DMS79 (cell line): ENCODE data around the gene CAMTA1.

ENCODE experiments used
- DNase-seq: peaks from one replicate; lab custom pipeline; 2025; lab: John Stamatoyannopoulos, UW

The CAMTA1 gene

DNA sequence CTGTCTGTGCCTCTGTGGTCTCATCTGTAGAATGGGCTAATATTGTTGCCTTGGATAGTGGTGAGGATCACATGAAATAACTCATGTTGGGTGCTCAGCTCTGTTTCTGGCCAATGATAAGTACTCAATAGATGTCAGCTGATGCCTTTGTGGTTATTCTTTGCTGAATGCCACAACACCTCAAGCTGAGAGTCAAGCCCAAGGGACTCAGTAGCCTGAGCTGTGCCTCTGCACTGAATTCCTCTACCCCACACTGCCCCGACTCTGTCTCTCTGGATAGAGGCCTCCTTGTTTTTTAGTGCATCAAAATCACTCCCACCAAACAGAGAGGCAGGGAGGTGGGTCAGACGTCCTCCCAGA, 789.8 kb downstream of the CAMTA1 start:
- no peak for DNase-seq

DNA sequence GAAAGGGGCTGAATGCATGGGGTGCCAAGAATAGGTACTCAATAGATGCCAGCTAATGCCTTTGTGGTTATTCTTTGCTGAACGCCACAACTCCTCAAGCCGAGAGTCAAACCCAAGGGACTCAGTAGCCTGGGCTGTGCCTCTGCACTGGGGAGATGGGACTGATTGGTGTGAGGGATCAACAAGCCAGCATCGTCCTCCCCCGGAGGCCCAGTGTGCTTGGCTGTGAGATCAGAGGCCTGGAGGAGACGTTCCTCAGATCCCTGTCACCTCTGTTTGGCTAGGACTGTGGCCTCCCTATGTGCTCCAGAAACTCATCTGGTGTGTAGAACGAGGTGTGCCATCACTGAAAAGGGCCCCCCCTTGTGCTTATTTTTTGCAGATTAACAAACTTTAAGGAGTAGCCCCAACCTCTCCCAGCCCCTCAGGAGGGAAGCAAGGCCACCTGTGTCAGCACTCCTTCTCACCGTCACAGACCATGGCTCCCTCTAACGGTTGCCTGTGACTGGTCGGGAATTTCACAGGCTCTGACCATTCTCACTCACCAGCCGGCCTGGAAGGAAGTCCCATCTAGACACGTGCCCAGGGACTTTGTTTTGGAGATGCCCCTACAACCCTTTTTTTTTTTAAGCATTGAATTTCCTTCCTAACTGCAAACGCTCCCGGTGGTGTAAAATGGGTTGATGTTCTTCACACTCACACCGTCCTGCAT, 791.8 kb downstream of the CAMTA1 start:
- DNase-seq, result no peak

DNA sequence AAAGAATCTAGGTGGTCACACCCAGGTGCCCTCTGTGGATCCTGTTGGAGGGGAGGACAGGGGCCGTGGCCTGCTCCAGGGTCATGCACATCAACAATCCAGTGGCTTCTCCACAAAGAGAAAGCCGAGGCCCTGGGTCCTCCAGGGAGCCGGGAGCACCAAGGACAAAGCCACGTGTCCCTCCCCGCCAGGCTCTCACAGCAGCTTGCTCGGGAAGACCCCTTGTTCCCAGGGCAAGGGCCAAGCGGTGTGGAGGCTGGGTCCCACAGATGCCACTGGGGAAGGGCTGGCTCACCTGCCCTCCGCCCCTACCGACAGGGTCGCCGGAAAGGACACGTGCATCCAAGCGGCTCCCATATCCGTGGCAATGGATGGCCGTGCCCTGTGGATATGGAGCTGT, 793.0 kb downstream of the CAMTA1 start:
- no peak for DNase-seq

DNA sequence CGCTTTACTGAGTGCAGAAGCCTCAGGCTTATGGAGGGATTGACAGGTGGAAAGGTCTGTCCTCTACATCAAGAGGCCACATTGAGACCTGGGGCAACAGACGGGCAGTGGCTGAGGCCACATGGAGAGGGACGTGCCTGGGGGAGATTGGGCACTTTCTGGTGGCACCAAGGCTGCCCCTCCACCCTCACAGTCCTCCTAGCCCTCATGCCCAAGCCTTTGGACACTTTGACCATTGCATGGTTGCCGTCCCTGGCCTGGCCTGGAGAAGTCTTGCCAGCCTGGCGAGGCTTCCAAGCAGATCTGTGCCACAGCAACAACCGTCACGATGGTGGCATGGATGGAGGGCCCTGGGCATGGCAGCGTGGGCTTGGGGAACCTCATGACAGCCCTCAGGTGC, 793.8 kb downstream of the CAMTA1 start:
- DNase-seq, result no peak

DNA sequence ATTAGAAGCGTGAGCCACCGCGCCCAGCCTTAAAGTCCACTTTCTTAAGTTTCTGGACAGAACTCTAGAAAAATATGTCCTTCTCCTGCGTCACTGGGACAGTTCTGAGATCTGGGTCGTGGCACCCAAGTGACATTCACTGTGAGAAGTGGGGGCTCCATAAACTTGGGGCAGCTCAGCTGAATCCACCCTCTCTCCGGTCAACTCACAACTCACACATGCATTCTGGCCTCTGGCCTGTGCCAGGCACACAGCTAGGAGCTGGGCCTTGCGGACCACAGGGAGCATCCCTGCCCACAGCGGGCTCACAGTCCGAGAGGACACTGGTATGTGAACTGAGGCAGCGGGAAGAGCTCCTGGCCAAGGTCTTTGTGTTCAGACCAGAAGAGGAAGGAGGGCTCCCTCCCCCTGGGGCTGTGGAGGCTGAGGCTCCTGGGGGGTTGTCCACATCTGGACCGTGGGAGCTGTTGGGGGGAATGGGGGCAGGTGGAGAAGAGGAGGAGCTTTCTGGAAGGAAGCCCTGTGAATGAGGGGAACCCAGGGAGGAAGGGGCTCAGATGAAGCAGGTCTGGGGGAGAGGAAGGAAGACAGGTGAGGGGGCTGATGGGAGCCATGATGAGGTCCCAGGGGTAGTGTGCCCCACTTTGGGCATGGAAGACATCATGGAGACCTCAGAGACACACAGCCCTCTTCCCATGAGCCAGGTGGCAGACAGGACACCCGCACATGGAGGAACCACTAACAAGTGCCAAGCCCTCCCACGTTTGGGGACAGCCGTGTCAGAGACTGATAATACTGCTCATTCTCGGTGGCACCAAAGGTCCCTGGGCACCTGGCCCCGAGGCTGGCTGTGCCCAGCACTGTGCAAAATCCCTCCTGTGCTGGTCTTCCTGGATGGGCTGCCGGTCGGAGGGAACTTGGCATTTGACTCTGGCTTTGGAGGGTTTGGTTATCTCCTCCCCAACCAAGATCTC, 794.9 kb downstream of the CAMTA1 start:
- DNase-seq, result no peak

DNA sequence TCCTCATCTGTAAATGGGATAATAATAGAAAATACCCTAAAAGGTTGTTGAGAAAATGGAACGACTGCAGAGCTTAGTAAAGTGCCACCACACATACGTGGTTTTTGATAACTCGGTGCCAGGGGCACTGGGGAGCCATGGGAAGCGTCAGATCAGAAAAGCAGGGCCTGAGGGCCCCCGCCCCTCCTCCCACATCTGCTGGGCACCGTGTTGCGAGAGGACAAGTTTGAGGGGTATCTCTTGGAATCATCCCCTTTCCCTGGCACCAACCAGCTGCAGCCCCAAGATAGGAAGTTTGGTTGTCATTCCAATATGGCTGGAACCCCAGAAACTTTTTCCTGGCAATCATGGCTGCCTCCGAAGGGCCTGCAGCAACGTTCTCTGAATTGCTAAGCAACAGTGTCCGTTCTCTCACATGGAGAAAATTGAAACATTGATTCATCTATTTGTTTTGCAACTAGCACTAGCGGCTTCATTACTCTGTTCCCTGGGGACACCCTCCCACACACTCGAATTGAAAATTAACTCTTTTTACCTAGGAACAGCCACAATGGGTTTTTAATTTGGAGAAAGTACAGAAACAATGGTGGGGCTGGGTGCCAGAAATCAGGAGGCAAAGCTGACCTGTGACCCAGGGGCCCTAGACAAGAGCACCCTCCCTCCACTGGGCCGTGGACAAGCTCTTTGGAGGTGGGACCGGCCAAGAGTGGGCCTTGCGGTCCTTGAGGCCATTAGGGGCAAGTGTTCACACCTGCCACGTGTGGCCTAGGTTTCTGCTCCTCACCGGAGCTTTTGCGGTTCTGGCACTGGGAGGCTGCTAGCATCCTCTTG, 795.9 kb downstream of the CAMTA1 start:
- DNase-seq, result peak; percentile 29

DNA sequence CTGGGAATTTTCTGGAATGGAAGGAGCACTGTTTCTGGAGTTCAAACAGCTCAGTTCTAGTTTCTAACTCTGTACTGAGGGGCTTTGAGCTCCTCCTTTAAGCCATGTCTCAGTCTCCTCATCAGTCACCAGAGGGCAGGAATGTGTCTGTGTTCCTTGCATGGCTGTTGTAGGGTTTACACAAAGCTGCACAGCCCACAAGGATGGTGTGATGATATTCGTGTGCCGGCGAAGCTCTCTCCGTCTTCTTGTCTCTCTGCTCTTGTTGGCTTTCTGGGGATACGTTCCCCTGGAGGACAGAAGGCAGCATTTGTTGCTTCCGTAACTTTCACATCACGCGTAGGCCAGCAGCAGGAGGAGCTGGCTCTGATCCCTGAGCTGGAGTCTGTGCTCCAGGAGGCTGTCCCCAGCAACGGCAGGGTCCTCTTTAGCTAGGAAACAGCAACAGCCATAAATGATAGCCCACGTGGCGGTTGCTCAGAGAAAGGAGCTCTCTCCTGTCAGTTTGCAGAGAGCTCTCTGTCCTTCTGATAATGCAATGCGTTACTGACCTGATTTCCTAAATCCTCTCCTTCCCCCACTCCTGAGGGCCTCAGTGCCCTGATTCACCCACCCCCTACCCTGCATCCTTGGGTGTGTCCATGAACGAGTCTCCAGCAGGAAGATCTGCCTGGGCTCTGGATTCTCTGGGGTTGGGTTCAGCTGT, 796.7 kb downstream of the CAMTA1 start:
- no peak for DNase-seq

DNA sequence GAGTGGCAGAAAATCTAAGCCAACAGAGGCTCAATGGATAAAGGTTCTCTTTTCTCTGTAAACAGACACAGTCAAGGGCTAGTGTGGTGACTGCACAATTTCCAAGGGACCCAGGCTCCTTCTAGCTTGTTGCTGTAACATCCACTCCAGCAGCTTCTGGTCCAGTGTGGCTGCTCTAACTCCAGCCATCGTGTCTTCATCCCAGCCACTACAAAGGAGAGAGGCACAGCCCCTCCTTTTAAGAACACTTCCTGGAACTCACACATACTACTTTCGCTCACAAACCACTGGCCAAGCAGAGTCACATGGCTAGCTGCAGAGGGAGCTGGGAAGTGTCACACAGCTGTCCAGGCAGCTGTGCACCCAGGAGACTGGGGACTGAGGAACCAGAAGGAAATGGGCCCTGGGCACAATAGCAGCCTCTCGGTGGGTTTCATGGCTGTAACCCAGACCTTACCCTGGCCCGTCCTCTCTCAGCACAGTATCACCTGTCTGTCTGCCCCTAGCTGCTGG, 797.3 kb downstream of the CAMTA1 start:
- DNase-seq, result no peak

DNA sequence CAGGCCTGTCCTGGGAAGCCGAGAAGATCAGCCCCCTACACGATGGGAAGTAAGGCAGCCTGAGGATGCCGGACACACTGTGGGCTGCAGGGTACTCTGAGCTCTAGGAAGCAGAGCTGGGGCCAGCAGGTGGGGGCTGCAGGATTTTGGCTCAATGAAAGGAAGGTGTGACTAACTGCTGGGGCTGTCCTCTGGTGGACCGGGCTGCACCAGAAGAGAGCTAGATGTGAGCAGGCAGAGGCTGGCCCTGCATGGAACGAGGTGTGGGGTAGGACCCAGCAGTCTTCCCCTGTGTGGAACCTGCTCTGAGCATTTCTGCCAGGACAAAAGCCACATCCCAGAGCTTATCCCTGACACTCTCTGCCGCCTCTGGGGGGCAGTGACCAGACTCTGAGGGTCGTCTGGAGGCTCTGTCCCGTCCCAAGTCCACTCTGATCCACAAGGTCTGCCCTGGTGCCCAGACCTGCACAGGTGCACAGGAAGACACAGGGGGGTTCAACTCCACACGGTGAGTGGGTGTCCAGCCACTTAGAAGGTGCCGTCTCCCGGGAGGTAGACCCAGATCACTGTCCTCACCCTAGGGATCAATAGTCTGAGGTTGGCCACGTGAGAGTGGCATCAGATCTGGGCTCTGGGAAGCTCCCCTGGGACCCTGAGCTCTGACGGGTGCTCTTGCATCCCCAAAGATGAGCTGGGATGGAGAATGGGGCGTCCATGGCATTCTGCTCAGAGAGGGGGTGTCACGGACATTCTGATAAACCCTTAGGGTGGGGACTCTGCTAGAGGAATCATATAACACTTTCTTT, 798.2 kb downstream of the CAMTA1 start:
- DNase-seq, result no peak

DNA sequence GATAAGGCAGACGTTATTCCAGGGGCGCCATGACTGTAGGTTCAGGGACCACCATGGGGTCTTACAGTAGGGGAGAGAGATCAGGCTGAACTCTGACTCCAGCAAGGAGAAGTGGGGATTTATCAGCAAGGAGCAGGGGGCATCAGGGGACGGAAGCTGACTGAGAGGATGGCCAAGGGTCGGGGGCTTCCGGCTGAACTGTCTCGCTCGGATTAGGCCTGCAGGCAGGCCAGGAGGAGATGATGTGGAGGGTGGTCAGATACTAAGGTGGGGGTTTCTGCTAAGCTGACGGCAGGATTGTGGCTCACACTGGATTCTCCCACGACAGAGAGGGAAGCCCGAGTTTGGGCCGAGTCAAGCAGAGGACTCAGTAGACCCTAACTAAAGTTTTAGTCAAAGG, 798.9 kb downstream of the CAMTA1 start:
- no peak for DNase-seq

DNA sequence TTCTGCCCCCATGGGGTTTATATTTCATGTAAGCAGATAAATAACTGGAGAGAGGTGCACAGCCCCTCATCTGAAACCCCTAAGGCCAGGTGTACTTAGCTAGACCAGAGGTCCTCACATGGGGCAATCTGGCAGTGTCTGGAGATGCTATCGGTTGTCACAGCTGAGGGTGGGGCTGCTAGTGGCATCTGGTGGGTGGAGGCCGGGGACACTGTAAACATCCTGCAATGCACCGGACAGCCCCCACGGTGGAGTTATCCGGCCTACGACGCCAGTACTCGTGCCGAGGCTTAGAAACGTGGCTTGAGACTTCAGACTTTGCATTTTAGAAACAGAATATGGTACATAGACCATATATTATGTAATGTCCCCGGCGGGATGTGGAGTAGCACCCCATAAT, 799.4 kb downstream of the CAMTA1 start:
- no peak for DNase-seq

DNA sequence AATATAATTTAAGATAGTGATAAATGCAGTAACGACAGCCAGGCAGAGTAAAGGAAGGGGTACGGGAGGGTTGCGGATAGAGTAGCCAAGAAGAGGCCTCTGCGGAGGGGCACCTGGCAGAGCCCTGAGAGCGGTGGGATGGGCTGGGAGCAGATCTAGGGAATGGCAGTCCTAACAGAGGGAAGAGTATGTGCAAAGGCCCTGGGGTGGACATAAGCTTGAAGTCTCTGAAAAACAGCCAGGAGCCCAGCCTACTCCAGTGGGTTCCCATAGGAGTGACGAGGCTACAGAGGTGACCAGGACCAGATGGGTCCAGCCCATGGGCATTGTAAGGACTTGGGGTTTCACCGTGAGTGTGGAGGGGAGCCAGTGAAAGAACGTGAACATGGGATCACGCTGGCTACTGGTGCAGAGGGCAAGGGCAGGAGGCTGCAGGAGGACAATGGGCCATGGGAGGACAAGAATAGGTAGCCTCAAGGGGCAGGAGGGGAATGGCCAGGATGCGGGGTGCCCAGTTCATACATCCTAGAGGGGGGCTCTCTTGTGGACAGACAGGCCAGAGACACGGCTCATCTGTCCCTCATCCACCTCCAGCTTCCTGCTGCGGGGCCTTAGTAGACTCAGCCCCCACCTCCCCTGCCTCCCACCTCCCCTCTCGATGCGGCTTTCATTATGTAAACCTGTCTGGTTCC, 800.1 kb downstream of the CAMTA1 start:
- no peak for DNase-seq

DNA sequence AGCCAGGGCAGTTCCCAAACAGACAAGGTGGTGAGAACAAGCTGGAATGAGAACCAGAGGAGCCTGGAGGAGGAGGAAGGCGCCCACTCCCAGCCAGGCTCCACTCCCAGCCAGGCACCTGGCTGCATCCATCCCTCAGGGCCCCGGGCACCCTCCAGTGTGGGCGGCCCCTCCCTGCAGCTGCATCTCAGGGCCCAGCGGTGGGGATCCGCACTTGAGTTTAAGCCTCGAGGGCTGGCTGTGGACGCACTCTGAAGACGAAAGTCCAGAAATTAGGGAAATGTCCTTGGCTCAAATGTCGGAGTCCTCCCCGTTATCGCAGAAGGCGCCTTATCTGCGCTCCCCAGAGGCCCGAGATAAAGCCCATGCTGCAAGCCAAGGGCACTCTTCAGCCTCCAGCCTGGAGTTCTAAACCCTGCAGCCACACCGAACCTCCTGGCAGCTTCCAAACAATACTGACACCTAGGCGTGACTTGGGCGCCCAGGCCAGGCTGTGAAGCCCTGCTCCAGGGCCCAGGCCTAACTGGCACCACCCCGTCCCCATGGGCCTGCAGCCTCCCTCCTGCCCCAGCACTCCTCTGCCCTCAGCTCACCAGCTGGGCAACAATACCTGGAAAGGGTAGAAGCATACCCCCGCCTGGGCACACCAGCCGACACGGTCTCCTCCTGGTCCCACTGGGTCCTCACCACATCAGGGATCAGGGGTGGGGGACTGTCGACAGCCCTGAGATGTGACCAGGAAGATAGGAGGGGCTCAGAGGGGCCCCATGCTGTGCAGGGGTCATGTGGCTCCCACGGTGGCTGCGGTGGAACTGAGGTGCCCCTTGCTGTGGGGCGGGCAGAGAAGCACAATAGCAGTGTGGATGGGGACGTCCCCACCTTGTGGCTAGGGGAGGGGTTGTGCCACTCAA, 801.0 kb downstream of the CAMTA1 start:
- DNase-seq, result no peak

DNA sequence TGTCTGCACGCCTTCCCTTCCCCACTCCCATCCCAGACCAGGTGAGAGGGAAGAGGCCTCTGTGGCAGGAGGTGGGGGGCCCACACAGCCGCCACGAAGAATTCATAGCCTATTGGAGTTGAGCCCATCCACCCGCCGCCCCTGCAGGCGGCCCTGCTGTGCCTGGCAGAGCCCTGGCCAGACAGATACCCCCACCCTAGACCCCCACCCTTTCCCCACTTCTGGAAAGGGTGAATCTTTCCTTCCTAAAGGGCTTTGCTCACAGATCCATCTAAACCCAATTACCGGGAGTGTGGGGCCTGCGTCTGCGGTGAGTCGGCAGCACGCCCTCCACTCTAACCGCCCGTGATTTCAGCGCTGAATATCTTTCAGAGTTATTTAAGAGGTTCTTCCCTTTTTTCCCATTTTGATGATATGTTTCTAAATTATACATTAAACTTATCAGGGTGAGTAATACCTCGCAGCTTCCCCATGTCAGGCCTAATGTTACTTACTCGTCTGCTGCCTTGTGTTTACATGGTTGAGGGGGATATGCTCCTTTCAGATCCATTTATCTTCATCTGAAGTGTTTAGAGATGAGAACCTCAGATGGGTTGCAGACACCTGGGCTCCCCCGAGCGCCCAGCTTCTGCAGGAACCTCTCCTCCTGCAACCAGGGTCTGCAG, 802.0 kb downstream of the CAMTA1 start:
- DNase-seq, result no peak

DNA sequence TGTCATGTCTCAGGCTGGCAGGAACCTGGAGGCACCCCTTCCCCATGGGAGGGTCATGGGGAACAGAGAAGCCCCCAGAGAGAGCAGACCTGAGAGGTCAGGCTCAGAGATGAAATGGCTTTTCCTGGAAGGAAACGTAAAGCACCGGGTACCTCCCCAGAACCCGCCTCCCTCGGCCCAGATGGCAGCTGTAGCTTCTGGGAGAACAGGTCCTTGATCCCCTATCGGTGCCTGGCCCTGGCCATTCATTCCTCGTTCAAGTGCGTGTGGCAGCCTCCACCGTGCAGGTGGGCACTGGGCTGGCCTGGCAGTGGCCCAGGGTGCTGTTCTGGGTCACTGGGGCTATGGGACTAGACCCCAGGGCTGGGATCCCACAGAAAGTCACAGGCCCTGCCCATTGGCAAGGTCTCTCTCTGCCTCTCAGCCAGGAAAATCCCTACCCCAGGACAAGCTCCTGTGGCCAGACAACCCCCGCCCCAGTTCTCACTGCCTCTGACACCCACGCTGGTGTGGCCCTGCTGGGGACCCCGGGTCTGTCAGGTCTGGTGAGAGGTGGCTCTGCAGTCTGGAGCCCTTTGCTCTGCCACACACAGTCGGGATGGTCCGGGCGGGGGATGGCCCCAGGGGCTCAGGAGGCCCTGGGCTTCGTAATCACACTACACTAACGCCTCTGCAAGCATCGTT, 802.7 kb downstream of the CAMTA1 start:
- DNase-seq, result no peak

DNA sequence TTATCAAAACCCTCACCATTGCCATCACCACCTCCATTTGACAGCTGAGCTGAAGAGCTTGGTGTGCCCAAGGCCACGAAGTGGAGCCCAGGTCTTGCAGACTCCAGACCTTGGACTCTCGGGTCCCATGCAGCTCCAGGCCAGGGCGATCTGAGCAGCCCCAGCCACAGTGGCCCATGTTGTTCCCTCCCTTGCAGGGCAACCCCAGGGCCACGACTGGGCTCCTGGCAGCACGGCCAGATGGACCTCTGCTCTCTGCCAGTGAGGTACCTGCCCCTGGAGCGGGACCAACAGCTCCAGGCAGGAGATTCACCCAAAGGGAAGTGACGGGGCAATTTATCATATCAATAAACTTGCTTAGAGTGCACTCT, 803.2 kb downstream of the CAMTA1 start:
- DNase-seq, result no peak

DNA sequence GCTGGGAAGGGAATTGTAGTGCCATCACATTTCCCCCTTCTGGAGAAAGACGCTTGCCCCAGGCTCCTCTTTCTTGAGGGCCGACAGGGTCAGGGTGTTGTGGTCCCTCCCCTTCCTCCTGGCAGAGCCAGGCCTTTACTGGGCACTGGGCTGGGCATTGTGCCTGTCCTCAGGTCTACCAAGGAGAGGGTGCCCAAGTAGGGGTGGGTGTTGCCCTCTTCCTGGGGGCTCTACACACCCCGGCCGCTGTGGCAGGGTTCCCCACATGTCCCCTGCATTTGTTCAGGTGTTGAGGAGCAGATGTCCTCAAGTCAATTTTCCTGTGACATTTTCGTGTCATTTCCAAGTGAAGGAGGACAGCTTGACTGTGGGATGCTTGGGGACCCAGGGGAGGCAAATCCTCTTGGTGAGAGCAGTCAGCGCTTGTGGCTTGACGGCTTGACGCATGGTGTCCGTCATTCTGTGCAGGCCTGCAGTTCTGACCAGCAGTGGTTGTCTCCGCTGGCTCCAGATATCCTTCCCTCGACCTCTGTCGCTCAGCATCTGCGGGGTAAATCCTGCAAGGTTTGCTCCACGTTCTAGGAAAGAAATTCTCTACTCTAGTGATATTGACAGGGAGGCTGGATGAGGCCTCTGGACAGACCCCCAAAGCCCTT, 804.0 kb downstream of the CAMTA1 start:
- no peak for DNase-seq
